PC-9 (cell line): ENCODE data around the gene UROS. TPM values are rescaled to one million over a fixed set of nuclear protein-coding genes. Genes with fewer than 3 reads are reported as not detected.

Source experiments
- BruUV-seq: library from RNA; stranded (reverse); fragments of 400-500 nt; replicated peaks from 2 replicates; lab custom pipeline; 2021; lab: Mats Ljungman, UMichigan
- CTCF ChIA-PET: fragments of 300-600 bp; sonication (Branson Sonifier 250); formaldehyde crosslinking; loops from one replicate; lab custom pipeline; 2022; ENCODE audit warnings: antibody characterized with exemption; lab: Charles Lee
- POLR2A ChIA-PET: fragments of 300-600 bp; sonication (Branson Sonifier 250); formaldehyde crosslinking; loops from one replicate; lab custom pipeline; 2022; ENCODE audit warnings: antibody characterized with exemption; ENCODE audit not compliant: unreplicated experiment; lab: Charles Lee
- DNase-seq, 2 experiments: peaks; one replicate each; pipeline versions ENCODE4 v3.0.0 to v3.0.0-alpha.2; 2015 to 2022; ENCODE audit warnings: mixed read lengths in 1 of 2
- H2AFZ ChIP-seq: fragments of 200-600 bp; sonication (generic); 2 replicates; pipeline ENCODE4 v1.8.1; 2017; ENCODE audit warnings: antibody characterized with exemption
- H3F3A ChIP-seq: fragments of 200-600 bp; sonication (generic); 2 replicates; pipeline ENCODE4 v1.8.1; 2017; ENCODE audit warnings: antibody characterized with exemption, mild to moderate bottlenecking, low read depth; ENCODE audit not compliant: insufficient read depth
- H3K27ac ChIP-seq: fragments of 200-600 bp; sonication (generic); 2 replicates; pipeline ENCODE4 v1.6.1; 2016; ENCODE audit warnings: mixed run types
- H3K27me3 ChIP-seq: fragments of 200-600 bp; sonication (generic); 2 replicates; pipeline ENCODE4 v1.6.1; 2016; ENCODE audit warnings: low read depth, mixed run types; ENCODE audit not compliant: insufficient read depth
- H3K36me3 ChIP-seq: fragments of 200-600 bp; sonication (generic); 2 replicates; pipeline ENCODE4 v1.6.1; 2016; ENCODE audit warnings: low read depth, mixed run types
- H3K4me1 ChIP-seq: fragments of 200-600 bp; sonication (generic); replicated peaks from 2 replicates; pipeline ENCODE4 v1.6.1; 2016; ENCODE audit warnings: mixed run types; ENCODE audit not compliant: insufficient read depth
- H3K4me2 ChIP-seq: fragments of 200-600 bp; sonication (generic); 2 replicates; pipeline ENCODE4 v1.6.1; 2017; ENCODE audit warnings: mixed run types
- H3K4me3 ChIP-seq: fragments of 200-600 bp; sonication (generic); 2 replicates; pipeline ENCODE4 v1.6.1; 2016; ENCODE audit warnings: mixed run types
- H3K79me2 ChIP-seq: fragments of 200-600 bp; sonication (generic); 2 replicates; pipeline ENCODE4 v1.6.1; 2017; ENCODE audit warnings: low read depth, mixed run types
- H3K9me2 ChIP-seq: fragments of 200-600 bp; sonication (generic); 2 replicates; pipeline ENCODE4 v1.8.1; 2017; ENCODE audit warnings: mild to moderate bottlenecking; ENCODE audit not compliant: insufficient read depth
- H3K9me3 ChIP-seq: fragments of 200-600 bp; sonication (generic); 2 replicates; pipeline ENCODE4 v1.8.1; 2016; ENCODE audit warnings: low read depth; ENCODE audit not compliant: insufficient read depth
- H4K20me1 ChIP-seq: fragments of 200-600 bp; sonication (generic); 2 replicates; pipeline ENCODE4 v1.8.1; 2017; ENCODE audit not compliant: insufficient read depth
- EZH2 ChIP-seq: fragments of 200-600 bp; sonication (generic); IDR thresholded peaks from 2 replicates; pipeline ENCODE4 v1.8.0; 2017; ENCODE audit warnings: antibody characterized with exemption, low read depth
- intact Hi-C: fragments of 100-400 bp; cut with micrococcal nuclease; formaldehyde crosslinking; loops from one replicate; pipeline ENCODE4 v1.10.0; 2022; ENCODE audit not compliant: unreplicated experiment
- total RNA-seq: library from RNA; stranded (reverse); gene quantifications from 2 replicates; pipeline ENCODE4 v1.2.3, GENCODE V29; 2021
- TF ChIP-seq, protein P1 (sequence below): fragments of 200-600 bp; sonication (generic); conservative IDR thresholded peaks from 2 replicates; pipeline ENCODE4 v1.6.1; 2017; ENCODE audit warnings: mixed run types, antibody characterized with exemption, mild to moderate bottlenecking, moderate library complexity

The UROS gene
- total RNA-seq, 1 experiment from 2014 or later: 35.1 TPM

DNA sequence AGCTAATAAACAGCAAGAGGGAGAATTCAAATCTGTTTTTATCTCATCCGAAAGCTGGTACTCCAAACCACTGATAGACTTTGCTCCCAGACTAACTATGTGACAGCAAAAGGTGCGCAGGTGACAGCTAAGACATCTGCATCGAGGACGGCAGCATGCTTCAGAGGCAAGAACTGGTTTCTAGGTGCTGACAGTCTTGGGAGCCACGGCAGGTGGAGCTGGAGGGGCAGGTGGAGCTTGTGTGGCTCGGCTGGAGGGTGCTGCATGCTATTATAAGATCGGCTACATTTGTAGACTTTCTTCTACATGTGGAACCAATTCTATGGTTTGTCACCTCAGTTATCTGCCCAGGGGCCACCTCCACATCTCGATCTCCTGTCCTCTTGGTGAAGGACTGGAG is 25.6 kb downstream of the UROS start:
- H3K36me3 ChIP-seq: 0 out of 2 replicates have a peak, but pooled peaks cover 3% of the 10 kb centered on the region
- intact Hi-C loops: no loop called here
- ChIA-PET POLR2A (interaction anchor here (0.5 to 0.6 kb wide), 2 partner anchors 13 to 750 kb away, joined by 7 to 36 read pairs; no protein-coding TSS in a partner anchor), CTCF (interaction anchor here (0.6 kb wide), 1 partner anchor 22 kb away, joined by 3 read pairs; no protein-coding TSS in a partner anchor)
- no peak overlapping the region for H3K27ac ChIP-seq
- no peaks in the 10 kb centered on the region for H4K20me1 ChIP-seq
- H3K79me2 ChIP-seq: no peaks in the 10 kb centered on the region
- TF ChIP-seq, protein P1, sequence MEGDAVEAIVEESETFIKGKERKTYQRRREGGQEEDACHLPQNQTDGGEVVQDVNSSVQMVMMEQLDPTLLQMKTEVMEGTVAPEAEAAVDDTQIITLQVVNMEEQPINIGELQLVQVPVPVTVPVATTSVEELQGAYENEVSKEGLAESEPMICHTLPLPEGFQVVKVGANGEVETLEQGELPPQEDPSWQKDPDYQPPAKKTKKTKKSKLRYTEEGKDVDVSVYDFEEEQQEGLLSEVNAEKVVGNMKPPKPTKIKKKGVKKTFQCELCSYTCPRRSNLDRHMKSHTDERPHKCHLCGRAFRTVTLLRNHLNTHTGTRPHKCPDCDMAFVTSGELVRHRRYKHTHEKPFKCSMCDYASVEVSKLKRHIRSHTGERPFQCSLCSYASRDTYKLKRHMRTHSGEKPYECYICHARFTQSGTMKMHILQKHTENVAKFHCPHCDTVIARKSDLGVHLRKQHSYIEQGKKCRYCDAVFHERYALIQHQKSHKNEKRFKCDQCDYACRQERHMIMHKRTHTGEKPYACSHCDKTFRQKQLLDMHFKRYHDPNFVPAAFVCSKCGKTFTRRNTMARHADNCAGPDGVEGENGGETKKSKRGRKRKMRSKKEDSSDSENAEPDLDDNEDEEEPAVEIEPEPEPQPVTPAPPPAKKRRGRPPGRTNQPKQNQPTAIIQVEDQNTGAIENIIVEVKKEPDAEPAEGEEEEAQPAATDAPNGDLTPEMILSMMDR: no peak
- no peak for TF ChIP-seq EZH2
- H3K4me3 ChIP-seq: no peak overlapping the region
- no peaks in the 10 kb centered on the region for H3K27me3 ChIP-seq
- no peaks in the 10 kb centered on the region for H3F3A ChIP-seq
- H3K9me3 ChIP-seq: no peaks in the 10 kb centered on the region
- H2AFZ ChIP-seq: no peak overlapping the region
- H3K4me1 ChIP-seq: no peaks in the 10 kb centered on the region
- DNase-seq: no peak
- no peaks in the 10 kb centered on the region for H3K9me2 ChIP-seq
- no TSS peak for BruUV-seq
- no peak overlapping the region for H3K4me2 ChIP-seq

DNA sequence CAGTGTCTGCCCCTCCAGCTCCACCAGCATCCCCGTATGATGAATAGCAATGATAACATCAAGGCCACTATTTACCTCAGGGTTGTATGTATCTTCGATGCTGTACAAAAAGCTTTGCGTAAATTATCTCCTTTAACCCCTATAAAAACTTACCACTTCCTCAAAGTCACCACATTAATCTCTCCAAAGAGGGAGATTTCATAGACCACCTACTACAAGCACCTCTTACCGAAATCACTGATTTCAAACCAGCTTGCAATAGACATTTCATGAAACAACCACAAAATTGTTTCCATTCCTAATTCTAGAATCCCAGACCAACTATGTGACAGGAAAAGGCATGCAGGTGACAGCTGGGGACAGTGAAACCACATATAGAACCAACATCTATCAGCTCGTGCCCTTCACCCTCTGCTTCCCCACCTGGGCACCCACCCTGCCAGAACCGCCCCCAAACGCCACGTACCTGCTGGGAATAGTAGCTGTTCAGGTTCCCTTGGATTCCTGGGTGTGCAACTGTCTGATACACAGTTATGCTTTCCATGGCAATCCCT is 27.3 kb downstream of the UROS start:
- no TSS peak for BruUV-seq
- Histone ChIP-seq H4K20me1 (no peaks in the 10 kb centered on the region), H3K79me2 (no peaks in the 10 kb centered on the region), H2AFZ (no peak overlapping the region), H3K4me1 (no peaks in the 10 kb centered on the region), H3K4me3 (no peak overlapping the region), H3F3A (no peaks in the 10 kb centered on the region), H3K9me2 (no peaks in the 10 kb centered on the region), H3K27me3 (no peaks in the 10 kb centered on the region), H3K27ac (no peak overlapping the region), H3K4me2 (no peak overlapping the region), H3K36me3 (0 out of 2 replicates have a peak, but pooled peaks cover 3% of the 10 kb centered on the region), H3K9me3 (no peaks in the 10 kb centered on the region)
- intact Hi-C loops: no loop called here
- POLR2A ChIA-PET: no interaction called here
- CTCF ChIA-PET: no interaction called here
- no peak for DNase-seq
- TF ChIP-seq, protein P1: no peak
- TF ChIP-seq EZH2: no peak

DNA sequence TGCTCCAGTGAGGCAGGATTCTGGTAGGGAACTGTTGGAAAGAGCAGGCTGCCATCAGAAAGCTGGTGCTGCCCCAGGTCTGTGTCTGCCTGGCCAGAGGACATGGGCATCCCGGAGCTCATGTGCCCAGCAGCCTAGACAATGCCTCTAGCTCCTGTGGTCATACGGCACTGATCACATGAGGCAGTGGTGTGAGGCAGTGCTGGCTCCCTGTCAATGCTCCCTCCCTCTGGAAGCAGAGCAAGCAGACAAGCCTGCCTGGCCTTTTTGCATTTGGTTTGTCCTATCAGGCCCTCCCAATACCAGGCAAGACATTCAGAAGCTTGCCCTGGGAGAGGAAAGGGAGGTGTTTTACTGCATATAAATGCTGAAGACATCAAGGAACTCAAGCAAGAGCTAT is 27.9 kb downstream of the UROS start:
- Histone ChIP-seq H3F3A (no peaks in the 10 kb centered on the region), H3K79me2 (no peaks in the 10 kb centered on the region), H4K20me1 (no peaks in the 10 kb centered on the region), H3K4me1 (no peaks in the 10 kb centered on the region), H3K9me2 (no peaks in the 10 kb centered on the region), H3K36me3 (0 out of 2 replicates have a peak, but pooled peaks cover 3% of the 10 kb centered on the region), H3K27ac (no peak overlapping the region), H3K4me3 (no peak overlapping the region), H2AFZ (no peak overlapping the region), H3K4me2 (no peak overlapping the region), H3K9me3 (no peaks in the 10 kb centered on the region), H3K27me3 (no peaks in the 10 kb centered on the region)
- CTCF ChIA-PET: no interaction called here
- BruUV-seq: no TSS peak
- POLR2A ChIA-PET: no interaction called here
- DNase-seq: no peak
- no peak for TF ChIP-seq EZH2
- TF ChIP-seq, protein P1: no peak
- intact Hi-C loops: no loop called here
